GM19372 (cell line): ENCODE data around the gene CNRIP1.

ENCODE experiments used
- ATAC-seq: cut with Tn5 transposase; IDR thresholded peaks from one replicate; pipeline ENCODE4 v1.9.1; 2021; ENCODE audit warnings: mild to moderate bottlenecking, low read depth, moderate library complexity; ENCODE audit not compliant: unreplicated experiment

CNRIP1 gene

DNA sequence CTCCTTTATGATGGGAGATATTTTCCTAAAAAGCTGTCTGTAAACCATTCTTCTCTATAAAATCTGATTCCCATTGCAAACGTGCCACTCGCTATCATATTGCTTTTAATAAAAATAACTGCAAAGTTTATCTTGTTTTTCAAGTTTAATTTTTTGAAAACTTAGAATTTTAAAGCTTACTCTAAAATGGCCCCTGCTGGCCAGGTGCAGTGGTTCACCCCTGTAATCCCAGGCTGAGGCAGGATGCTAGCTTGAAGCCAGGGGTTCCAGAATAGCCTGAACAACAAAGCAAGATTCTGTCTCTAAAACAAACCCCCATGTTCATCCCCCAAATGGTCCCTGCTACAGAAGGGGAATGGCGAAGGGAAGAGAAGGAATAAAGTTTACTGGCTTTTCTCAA, 25.6 kb downstream of the CNRIP1 start:
- no peak for ATAC-seq

DNA sequence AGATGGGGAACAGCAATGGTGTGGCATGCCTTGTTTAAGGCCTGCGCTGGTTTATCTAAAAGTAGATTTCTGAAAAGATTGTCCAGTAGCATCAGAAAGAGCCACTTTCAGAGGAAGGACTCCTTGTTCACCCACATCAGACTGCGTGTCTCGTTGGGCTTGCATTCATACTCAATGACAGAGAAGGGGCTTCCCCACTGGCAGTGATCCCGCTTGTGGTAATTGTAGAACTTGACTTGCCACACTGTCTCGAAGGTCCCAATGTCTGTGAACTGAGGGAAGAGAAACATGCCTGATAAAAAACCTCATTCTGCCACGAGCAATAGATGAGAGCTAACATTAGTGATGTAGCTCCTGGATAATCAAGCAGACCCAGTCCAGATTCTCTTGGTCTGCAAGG, 26.0 kb downstream of the CNRIP1 start:
- ATAC-seq: no peak

DNA sequence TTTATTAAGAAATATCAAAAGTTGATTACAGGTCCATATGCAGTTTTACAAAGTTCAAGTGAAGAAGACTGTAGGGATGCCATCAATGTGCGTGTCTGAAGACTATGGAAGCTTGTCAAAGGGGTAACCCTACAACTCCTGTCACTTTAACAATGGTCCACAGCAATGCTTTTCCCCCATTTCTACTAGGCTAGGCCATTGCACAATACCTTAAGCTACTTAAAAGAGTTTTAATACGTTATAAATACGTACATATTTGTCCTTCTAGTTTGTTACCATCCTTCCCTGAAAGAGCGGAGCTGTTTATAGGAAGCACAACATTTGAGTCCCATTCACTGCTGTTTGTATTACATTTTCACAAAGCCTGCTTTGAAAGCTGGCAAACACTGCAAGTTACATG, 26.7 kb downstream of the CNRIP1 start:
- no peak for ATAC-seq

DNA sequence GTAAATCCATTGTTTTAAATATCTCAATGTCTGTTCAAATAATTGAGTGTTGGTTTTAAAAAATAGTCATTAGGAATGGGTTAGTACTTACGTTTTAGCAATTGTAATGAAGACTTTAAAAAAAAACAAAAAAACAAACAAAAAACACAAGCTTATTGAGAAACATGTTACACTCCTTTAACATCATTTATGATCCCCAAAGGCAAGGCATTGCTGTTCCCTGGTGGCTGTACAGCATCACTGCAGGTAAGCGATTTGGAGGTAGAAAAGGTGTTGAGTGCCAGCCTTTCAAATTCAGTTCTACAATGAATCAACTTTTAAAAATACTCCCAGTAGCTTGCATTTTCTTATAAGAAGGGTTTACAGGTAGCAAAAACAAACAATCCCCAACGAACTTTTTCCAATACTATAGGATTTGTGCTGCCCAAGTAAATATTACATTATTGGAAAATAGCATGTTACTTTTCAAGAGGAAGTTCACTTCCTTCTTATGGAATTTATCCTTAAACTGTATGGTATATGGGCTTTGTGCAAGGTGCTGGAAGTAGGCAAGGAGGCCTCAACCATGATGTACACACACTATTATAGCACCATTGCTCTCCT, 27.5 kb downstream of the CNRIP1 start:
- no peak for ATAC-seq

DNA sequence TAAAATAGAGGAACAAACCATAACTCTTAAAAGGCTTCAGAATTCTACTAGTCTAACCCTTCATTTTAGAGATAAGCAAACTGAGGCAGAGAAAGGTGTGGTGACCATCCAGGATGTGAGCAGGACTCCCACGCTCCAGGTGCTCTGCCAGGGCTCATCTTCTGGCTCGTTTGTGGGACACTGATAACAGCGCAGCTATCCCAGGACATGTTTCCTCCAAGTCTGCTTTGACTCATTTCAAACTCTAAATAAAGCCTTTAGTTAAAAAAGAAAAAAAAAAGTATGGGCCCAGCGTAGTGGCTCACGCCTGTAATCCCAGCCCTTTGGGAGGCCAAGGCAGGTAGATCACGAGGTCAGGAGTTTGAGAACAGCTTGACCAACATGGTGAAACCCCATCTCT, 28.4 kb downstream of the CNRIP1 start:
- ATAC-seq: no peak

DNA sequence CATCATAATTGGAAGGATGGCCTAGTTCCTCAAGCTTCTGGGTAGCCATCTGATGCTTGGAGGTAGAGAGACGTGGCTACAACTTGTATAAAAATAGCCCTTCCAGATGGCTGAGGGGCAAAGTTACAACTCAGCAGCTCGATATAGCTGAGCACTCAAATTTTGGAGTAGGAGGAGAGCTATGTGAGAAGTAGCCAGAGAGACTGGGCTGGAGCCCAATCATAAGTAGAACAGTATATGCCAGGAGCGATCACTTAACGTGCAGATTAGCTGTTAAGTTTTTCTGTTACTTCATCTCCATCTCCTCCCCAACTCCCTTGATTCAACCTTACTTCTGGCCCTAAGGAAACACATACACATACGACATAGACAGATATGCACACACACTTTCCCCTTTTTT, 28.8 kb downstream of the CNRIP1 start:
- ATAC-seq: no peak

DNA sequence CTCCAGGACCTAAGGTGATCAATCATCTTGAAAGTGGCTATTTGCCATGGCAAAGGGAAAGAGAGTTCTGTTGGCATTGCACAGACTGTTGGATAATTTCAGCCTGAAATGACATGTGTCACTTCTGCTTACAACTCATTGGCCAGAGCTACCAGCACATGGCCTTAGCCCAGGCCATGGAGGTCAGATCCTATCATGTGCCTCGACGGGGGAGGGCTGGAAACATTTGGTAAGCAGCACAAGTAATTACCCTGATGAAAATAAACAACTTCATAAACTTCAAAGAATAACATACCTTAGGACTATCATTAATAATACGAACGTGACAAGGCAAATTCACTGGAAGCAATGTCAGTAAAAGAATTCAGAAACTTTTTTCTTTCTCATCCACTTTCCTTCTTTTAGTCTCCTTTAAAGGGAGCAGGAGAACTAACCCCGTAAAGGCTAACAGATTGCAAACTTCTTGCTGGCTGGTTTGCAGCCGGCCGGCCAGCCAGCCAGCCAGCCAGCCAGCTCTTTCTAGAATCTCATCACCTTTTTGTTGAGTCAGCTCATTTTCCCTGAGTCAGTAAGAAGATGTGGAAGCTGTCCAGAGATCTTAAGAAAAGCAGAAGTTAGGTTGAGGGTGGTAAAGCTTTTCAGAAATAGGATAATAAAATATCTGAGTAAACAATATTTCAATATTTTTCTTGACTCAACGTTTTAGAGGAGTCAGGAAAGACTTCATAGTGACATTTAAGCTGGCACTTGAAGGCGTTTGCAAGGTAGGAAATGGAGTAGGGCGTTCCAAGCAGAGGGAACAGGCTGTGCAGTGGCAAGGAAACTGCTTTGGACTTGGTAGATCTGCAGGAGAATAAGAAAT, 31.9 kb downstream of the CNRIP1 start:
- no peak for ATAC-seq

DNA sequence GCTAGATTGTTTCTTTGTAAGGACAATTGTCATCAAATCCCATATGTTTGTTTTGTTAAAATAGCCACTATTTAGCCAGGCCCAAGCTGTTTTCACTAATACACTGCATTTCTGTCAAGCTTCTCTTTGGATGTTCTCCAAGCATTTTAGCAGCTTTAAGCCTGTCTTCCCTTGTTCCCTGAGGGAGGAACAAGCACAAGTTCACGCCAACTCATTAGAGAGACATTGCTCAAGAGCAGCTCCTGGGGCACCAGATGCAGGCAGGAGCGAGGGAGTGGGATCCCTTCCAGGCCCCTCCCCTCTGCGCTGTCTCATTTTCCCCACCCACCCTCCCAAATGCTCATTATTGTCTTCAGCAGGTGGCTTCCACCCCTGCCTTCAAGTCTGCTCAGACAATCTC, 34.9 kb downstream of the CNRIP1 start:
- no peak for ATAC-seq

DNA sequence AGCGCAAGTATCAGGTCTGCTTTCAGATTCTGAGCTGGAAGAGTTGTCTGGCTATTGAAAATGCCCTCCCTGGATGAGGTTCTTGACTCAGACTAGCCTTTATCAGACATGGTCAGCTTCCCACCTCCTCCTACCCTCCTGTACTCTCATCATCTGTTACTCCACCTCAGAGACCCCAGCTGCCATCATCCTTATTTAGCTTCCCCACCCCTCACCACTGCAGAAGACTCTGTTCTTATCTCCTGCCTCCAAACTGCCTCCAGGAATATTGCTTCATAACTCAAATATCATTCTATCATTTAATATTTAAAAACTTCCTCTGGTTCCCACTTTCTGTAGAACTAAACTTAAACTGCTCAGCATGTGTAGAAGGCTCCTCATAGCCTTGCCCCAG, 36.3 kb downstream of the CNRIP1 start:
- ATAC-seq: no peak

DNA sequence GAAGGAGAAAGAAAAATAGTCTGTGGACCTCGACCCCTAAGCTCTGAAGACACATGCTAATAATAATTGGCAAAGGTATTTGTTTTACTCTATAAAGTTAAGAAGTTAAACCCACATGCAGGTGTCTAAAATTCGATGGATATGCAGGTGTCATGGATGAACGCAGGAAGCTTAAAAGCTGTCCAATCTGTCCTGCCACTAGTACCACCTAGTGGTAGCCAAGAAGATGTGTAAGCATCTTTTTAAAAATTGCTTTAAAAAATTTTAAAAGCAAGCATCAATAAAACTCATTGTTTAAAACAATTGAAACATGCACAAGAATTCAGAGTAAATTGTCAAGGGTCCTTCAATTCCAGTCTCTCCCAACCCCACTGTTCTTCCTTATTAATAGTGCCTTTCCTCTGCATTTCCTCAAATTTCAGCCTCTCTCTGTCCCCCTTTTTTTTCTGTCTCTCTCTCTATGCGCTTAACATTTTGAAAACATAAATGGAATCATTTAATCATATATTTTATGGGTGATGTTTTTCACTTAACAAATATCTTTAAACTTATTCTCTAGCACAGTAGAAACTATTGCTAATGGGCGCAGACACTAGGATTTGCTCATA, 36.8 kb downstream of the CNRIP1 start:
- no peak for ATAC-seq

DNA sequence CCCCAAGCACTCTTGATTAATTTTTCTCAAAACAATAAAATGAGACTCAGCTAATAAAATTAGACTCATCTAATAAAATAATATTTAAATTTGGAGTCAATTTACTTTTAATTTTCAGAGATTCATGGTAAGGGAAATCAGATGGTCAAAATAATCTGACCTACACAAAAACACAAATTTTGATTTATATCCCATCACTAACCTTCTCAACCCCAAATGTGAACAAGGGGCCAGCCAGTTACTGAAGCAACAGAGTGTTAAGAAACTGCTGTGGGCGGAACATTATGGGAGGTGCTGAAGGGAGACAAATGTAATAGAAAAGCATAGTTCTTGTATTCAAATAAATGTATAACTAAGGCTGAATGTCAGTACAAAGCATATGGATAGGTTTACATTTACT, 39.0 kb downstream of the CNRIP1 start:
- ATAC-seq: no peak

DNA sequence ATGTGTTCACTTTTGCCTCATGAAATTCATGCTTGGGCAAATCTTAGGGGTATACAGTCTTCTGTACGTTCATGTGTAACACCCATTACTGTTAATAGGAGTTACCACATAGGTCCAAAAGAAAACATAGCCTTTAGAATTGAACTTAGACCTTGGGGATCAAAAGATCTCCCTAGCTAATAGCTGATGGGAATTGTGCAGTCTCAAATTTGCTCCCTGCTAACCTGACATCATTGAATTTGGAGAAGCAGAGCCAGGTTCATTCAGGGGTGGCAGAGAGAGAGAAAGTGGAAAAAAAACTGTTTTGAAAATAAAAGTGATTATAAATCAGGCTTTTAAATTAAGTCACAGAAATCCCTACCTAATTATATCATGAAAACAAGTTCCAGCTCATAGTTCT, 39.4 kb downstream of the CNRIP1 start:
- ATAC-seq: no peak

DNA sequence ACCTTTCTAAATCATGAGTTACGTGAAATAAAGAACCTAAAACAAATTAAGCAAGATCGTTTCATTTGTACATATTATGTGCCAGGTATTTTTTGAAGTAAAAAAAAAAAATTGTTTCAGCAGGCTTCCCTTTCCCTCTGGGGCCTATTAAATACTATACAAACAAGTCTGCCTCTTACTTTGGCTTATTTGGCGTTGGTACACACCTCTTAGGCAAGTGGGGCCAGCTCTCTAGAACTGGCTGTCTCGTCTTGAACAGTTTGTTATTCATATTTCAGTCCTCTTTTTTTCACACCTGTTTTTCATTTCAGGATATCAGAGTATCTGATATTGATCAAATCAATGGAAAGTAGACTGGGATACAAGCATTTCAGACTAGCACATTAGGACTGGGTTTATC, 40.1 kb downstream of the CNRIP1 start:
- ATAC-seq: no peak

DNA sequence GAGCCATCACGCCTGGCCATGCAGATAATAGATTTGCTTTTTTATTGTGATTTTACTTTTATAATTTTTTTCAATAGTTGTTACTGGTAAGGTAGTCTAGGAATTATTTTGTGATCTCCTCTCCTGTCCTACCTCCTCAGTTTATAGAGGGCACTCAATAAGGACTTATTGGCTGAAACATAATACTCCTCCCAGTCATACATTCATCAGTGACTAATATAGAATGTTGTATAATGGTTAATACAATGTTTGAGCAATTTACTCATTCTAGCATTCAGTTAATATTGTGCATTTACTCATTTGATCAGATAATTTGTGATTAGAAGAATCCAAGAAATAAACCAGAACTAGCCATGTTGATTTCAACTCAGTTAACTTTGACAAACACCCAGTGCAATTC, 41.6 kb downstream of the CNRIP1 start:
- no peak for ATAC-seq

DNA sequence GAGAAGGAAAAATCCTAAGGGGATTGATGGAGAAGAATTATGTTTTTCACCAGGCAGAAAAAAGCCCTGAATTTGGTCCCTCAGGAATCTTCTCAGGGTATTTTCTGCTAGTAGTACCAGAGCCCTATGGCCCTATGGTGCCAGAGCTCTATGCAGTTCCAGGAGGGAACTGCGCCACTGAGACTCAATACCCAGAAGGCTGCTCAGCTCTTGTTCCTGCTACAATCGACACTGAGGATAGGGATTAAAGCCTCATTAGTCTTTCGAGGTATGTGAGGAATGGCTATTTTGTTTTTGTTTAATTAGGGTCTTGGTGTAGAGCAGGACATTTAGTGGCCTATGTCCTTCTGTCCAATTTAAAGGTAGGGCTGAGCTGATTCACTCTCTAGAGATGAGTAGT, 45.7 kb downstream of the CNRIP1 start:
- no peak for ATAC-seq

DNA sequence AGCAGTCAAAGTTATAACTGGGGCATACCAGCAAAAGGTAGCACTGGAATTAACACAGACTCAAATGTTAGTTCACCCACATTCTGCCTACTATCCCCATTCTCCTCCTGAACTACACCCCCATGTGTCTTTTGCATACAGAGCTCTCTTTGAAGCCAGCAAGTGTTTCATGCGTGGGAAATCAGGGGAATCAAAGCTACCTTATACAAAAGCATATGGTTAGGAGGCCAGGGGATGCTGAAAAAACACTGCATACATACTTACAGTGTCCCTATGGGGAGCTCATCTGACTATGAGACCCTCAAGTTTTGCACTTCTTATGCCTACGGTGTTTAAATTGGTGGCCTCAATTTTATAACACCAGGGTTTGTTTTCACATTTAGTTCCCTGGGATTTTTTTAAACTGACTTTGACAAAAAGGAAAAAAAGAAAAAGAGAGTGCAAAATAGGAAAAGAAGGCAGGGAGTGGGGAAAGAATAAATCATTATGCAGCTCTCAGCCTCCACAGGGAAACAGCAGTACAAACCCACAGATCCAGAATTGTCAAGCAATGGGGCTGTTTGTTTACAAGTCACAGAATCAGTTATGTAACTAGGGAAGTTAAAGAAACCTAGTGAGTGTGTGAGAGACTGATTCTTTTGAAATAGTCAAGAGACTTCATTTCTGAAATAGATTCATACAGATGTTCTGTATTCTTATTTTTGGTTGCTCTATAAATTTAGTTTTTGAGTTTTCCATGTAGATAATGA, 47.3 kb downstream of the CNRIP1 start:
- ATAC-seq: no peak

DNA sequence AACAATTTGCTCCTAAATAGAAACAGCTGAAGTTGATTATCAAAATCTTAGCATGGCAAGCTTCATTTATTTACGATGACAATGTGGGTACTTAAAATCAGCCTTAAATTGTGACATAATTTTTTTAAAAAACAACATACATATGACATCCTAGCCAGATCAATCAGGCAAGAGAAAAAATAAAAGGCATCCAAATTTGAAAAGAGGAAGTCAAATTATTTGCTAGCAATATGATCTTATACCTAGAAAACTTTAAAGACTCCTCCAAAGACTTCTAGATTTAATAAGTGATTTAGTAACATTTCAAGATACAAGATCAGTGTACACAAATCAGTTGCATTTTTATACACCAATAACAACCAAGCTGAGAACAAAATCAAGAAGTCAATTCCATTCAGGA, 53.1 kb downstream of the CNRIP1 start:
- no peak for ATAC-seq

DNA sequence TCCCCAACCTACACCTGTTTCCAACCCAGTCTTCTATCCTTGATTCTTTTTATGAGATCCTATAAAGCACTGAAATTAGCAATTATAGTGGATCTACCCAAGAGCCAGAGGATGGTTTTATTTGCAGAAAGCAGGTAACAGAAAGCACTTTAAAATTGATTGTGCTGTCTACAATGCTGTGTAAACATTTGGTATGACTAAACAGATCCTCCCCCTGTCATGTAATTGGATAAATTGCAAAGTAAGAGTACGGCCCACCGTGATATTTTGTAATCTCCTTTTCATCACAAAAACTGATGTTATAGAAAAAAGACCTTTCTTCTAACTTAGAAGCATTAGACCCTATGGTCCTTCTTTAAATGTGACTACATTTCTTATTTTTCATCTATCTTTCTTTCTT, 56.1 kb downstream of the CNRIP1 start:
- no peak for ATAC-seq

DNA sequence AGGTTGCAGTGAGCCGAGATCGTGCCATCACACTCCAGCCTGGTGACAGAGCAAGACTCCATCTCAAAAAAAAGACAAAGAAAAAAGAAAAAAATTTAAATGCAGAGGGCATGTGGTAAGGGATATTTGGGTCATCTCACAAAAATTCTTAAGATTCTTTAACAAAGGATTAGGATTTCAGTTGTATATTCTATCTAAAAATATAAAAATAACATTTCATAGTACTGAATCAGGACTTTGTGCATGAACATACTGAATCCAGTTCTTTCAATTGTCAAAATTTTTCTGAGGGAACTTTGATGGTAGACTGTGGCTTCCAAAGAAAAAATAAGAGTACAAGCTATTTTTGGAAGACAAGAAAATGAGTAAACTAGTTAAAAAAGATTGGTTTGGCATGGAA, 60.9 kb downstream of the CNRIP1 start:
- ATAC-seq: no peak

DNA sequence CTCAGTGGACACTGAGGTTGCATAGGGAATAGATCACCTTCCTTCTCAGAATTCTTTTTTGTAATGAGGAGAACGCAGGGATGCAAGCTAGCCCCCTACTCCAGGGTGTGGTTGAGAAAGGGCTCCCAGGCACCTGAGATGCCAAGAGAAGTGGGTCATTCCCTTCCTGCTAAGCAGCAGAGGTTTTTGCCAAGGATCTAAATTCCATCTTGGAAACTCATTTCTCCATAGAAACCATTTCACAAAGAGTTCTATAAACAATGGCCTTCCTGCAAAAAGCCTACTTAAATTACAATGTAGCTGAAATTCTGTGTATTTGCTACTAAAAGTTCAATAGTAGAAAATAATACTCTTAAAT, 63.7 kb downstream of the CNRIP1 start:
- no peak for ATAC-seq
